Effector CD8-positive, alpha-beta T cell (primary cell): Measurements from ENCODE around the gene ASNS.

Source experiments
- DNase-seq: peaks from one replicate; lab custom pipeline; 2025; lab: John Stamatoyannopoulos, UW

Gene ASNS

GRCh38 chr7:97842772-97843345 lies 29.3 kb downstream of the ASNS start:
- DNase-seq: no peak

- no peak for DNase-seq
Measured at GRCh38 chr7:97842006-97842405, 30.2 kb downstream of the ASNS start.

- DNase-seq: peak; percentile 12
Measured at GRCh38 chr7:97835296-97836138, 36.7 kb downstream of the ASNS start.

- no peak for DNase-seq
Measured at GRCh38 chr7:97819161-97819560, 53.0 kb downstream of the ASNS start.

- DNase-seq: no peak
Measured at GRCh38 chr7:97818066-97818663, 54.0 kb downstream of the ASNS start.
